HFFc6 (cell line): ENCODE measurements around the gene PARD3B. TPM values are rescaled to one million over a fixed set of nuclear protein-coding genes. Genes with fewer than 3 reads are reported as not detected.

ENCODE experiments used
- DNase-seq: peaks from one replicate; pipeline ENCODE4 v3.0.0-alpha.2; 2018
- H3K27ac Mint-ChIP-seq: 2 replicates; pipeline ENCODE4 v1.8.0; 2020; ENCODE audit warnings: mild to moderate bottlenecking, mixed read lengths
- H3K27me3 Mint-ChIP-seq: 2 replicates; pipeline ENCODE4 v1.8.0; 2021; ENCODE audit warnings: mild to moderate bottlenecking, moderate library complexity, mixed read lengths; ENCODE audit not compliant: insufficient read depth
- H3K36me3 Mint-ChIP-seq: 2 replicates; pipeline ENCODE4 v1.8.0; 2021; ENCODE audit warnings: low read depth, mixed read lengths
- H3K4me1 Mint-ChIP-seq: 2 replicates; pipeline ENCODE4 v1.8.0; 2020; ENCODE audit warnings: low read depth, mixed read lengths
- H3K4me3 Mint-ChIP-seq: 2 replicates; pipeline ENCODE4 v1.8.0; 2020; ENCODE audit warnings: mild to moderate bottlenecking, moderate library complexity, mixed read lengths
- H3K9me3 Mint-ChIP-seq: 2 replicates; pipeline ENCODE4 v1.8.0; 2020; ENCODE audit warnings: mild to moderate bottlenecking, mixed read lengths
- CTCF ChIP-seq: fragments of 200-600 bp; sonication (generic); IDR thresholded peaks from 2 replicates; pipeline ENCODE4 v1.5.0; 2021; ENCODE audit warnings: antibody characterized with exemption, mild to moderate bottlenecking
- total RNA-seq, 6 experiments: library from RNA; stranded (reverse); fragmentation: NEBNext Ultra II Directional; extraction: Animal tissue kit (Norgen Biotek cat#: 25700); gene quantifications; 2 replicates in 1 of 6; 3 replicates in 5 of 6; pipeline ENCODE4 v1.2.3, GENCODE V29; 2021

Gene PARD3B
- total RNA-seq, 6 experiments from 2014 or later: 14.0 to 22.4 (median 15.3) TPM

- Mint-ChIP-seq H3K4me1 (peaks cover 16% of the 10 kb centered on the region), H3K36me3 (0 out of 2 replicates have a peak, but pooled peaks cover 5% of the 10 kb centered on the region), H3K27me3 (no peaks in the 10 kb centered on the region; the same call in 1 of the 2 replicates), H3K9me3 (no peaks in the 10 kb centered on the region), H3K4me3 (no peak overlapping the region), H3K27ac (no peak overlapping the region)
- no peak for TF ChIP-seq CTCF
- no peak for DNase-seq
Observed at GRCh38 chr2:204913854-204914464, 368.7 kb downstream of the PARD3B start.

GRCh38 chr2:204914708-204915107 lies 369.4 kb downstream of the PARD3B start:
- Mint-ChIP-seq H3K4me1 (peaks cover 8% of the 10 kb centered on the region), H3K27ac (no peak overlapping the region), H3K27me3 (no peaks in the 10 kb centered on the region; the same call in 1 of the 2 replicates), H3K36me3 (0 out of 2 replicates have a peak, but pooled peaks cover 5% of the 10 kb centered on the region), H3K9me3 (no peaks in the 10 kb centered on the region), H3K4me3 (no peak overlapping the region)
- DNase-seq: no peak
- TF ChIP-seq CTCF: no peak

- Mint-ChIP-seq H3K36me3 (0 out of 2 replicates have a peak, but pooled peaks cover 5% of the 10 kb centered on the region), H3K4me3 (no peak overlapping the region), H3K27me3 (no peaks in the 10 kb centered on the region; the same call in 1 of the 2 replicates), H3K27ac (no peak overlapping the region), H3K9me3 (no peaks in the 10 kb centered on the region), H3K4me1 (no peaks in the 10 kb centered on the region)
- no peak for DNase-seq
- no peak for TF ChIP-seq CTCF
Observed at GRCh38 chr2:204917089-204917701, 371.9 kb downstream of the PARD3B start.

GRCh38 chr2:204920776-204921175 lies 375.5 kb downstream of the PARD3B start:
- no peak overlapping the region for H3K27ac Mint-ChIP-seq
- no peaks in the 10 kb centered on the region for H3K4me1 Mint-ChIP-seq
- H3K9me3 Mint-ChIP-seq: no peaks in the 10 kb centered on the region
- DNase-seq: no peak
- no peaks in the 10 kb centered on the region; the same call in 1 of the 2 replicates for H3K27me3 Mint-ChIP-seq
- TF ChIP-seq CTCF: no peak
- H3K36me3 Mint-ChIP-seq: no peaks in the 10 kb centered on the region
- no peak overlapping the region for H3K4me3 Mint-ChIP-seq

GRCh38 chr2:204923957-204924356 lies 378.7 kb downstream of the PARD3B start:
- no peaks in the 10 kb centered on the region for H3K36me3 Mint-ChIP-seq
- TF ChIP-seq CTCF: no peak
- no peak overlapping the region for H3K27ac Mint-ChIP-seq
- DNase-seq: no peak
- H3K4me3 Mint-ChIP-seq: no peak overlapping the region
- no peaks in the 10 kb centered on the region for H3K9me3 Mint-ChIP-seq
- H3K4me1 Mint-ChIP-seq: no peaks in the 10 kb centered on the region
- no peaks in the 10 kb centered on the region; the same call in 1 of the 2 replicates for H3K27me3 Mint-ChIP-seq
